Measurements from ENCODE around the gene FUT7.

FUT7 gene

GRCh38 chr9:136994888-136995230, 37.0 kb downstream of the FUT7 start:
- Histone ChIP-seq H3K36me3 (no peaks in the 10 kb centered on the region), H3K27me3 (peaks cover 56% of the 10 kb centered on the region), H3K27ac (no peak overlapping the region), H3K9me3 (no peaks in the 10 kb centered on the region), H3K4me3 (ENCODE audit: low read depth in 1 of 2, low read length in 1 of 2) (no peak overlapping the region), H3K4me1 (ENCODE audit: control insufficient read depth in 1 of 2, insufficient read depth in 1 of 2, low read depth in 1 of 2, low read length in 1 of 2) (peaks cover 45 to 83% of the 10 kb centered on the region in 2 experiments)
- TF ChIP-seq CTCF (IDR thresholded peaks at IDR 0.05) = no peak

GRCh38 chr9:136994180-136994887, 37.6 kb downstream of the FUT7 start:
- Histone ChIP-seq H3K9me3 (no peaks in the 10 kb centered on the region), H3K27ac (no peak overlapping the region), H3K27me3 (peaks cover 62% of the 10 kb centered on the region), H3K36me3 (no peaks in the 10 kb centered on the region), H3K4me1 (ENCODE audit: control insufficient read depth in 1 of 2, insufficient read depth in 1 of 2, low read depth in 1 of 2, low read length in 1 of 2) (peaks cover 40 to 77% of the 10 kb centered on the region in 2 experiments), H3K4me3 (ENCODE audit: low read depth in 1 of 2, low read length in 1 of 2) (no peak overlapping the region)
- TF ChIP-seq CTCF (IDR thresholded peaks at IDR 0.05) = no peak

GRCh38 chr9:136992819-136993369, 39.0 kb downstream of the FUT7 start:
- H3K4me3 ChIP-seq (ENCODE audit: low read depth in 1 of 2, low read length in 1 of 2) = peak overlapping the region; percentile 75 to 93
- peaks cover 72% of the 10 kb centered on the region for H3K27me3 ChIP-seq
- peaks cover 28 to 63% of the 10 kb centered on the region in 2 experiments for H3K4me1 ChIP-seq (ENCODE audit: control insufficient read depth in 1 of 2, insufficient read depth in 1 of 2, low read depth in 1 of 2, low read length in 1 of 2)
- H3K9me3 ChIP-seq = no peaks in the 10 kb centered on the region
- H3K36me3 ChIP-seq = no peaks in the 10 kb centered on the region
- TF ChIP-seq CTCF (IDR thresholded peaks at IDR 0.05) = no peak
- H3K27ac ChIP-seq = peak overlapping the region; percentile 94

GRCh38 chr9:136991993-136992818, 39.7 kb downstream of the FUT7 start, which contains the start of gene PAXX:
Gene PAXX (plus strand): TSS chr9:136992422. CDS start chr9:136992444, 22 bp downstream.
- TF ChIP-seq CTCF (IDR thresholded peaks at IDR 0.05) = peak; percentile 40
- H3K27ac ChIP-seq = peak within 1 kb of the TSS; percentile 94

GRCh38 chr9:136990242-136990911, 41.5 kb downstream of the FUT7 start:
- Histone ChIP-seq H3K27ac (peak overlapping the region; percentile 94), H3K4me3 (ENCODE audit: low read depth in 1 of 2, low read length in 1 of 2) (no peak overlapping the region), H3K4me1 (ENCODE audit: control insufficient read depth in 1 of 2, insufficient read depth in 1 of 2, low read depth in 1 of 2, low read length in 1 of 2) (peaks cover 17 to 38% of the 10 kb centered on the region in 2 experiments), H3K27me3 (peaks cover 72% of the 10 kb centered on the region), H3K36me3 (no peaks in the 10 kb centered on the region), H3K9me3 (no peaks in the 10 kb centered on the region)
- no peak for TF ChIP-seq CTCF (IDR thresholded peaks at IDR 0.05)

More at GRCh38 chr9:136991993-136992818, 39.7 kb downstream of the FUT7 start, which contains the start of gene PAXX:
- Histone ChIP-seq H3K27me3 (peaks cover 72% of the 10 kb centered on the region), H3K4me3 (ENCODE audit: low read depth in 1 of 2, low read length in 1 of 2) (peak within 1 kb of the TSS; percentile 75 to 93), H3K36me3 (no peaks in the 10 kb centered on the region), H3K4me1 (ENCODE audit: control insufficient read depth in 1 of 2, insufficient read depth in 1 of 2, low read depth in 1 of 2, low read length in 1 of 2) (peaks cover 28 to 56% of the 10 kb centered on the region in 2 experiments), H3K9me3 (no peaks in the 10 kb centered on the region)
